VCaP (cell line): ENCODE results near the gene TGM6.
"Not testable (repeated sequence)": the region's sequence is repeated elsewhere in the genome, so short reads cannot be mapped to it uniquely, and the experiment has no call there.

Experiments used
- H3K27ac ChIP-seq: fragments of 450-650 bp; 2 replicates; pipeline ENCODE4 v1.5.1; 2017
- CTCF ChIP-seq: fragments of 450-650 bp; conservative IDR thresholded peaks from 2 replicates; pipeline ENCODE4 v1.5.1; 2017; ENCODE audit warnings: mild to moderate bottlenecking, moderate library complexity

TGM6 gene

GRCh38 chr20:2403291-2404052 is 22.8 kb downstream of the TGM6 start:
- TF ChIP-seq CTCF: no peak
- H3K27ac ChIP-seq: no peak overlapping the region

- TF ChIP-seq CTCF: no peak
- H3K27ac ChIP-seq: no peak overlapping the region
Measured at GRCh38 chr20:2405693-2406065, 25.0 kb downstream of the TGM6 start.

GRCh38 chr20:2407355-2407754 is 26.7 kb downstream of the TGM6 start:
- not testable (repeated sequence) for H3K27ac ChIP-seq

- no peak overlapping the region for H3K27ac ChIP-seq
- no peak for TF ChIP-seq CTCF
Measured at GRCh38 chr20:2408111-2408510, 27.4 kb downstream of the TGM6 start.

GRCh38 chr20:2416541-2417212 is 36.0 kb downstream of the TGM6 start:
- no peak for TF ChIP-seq CTCF
- H3K27ac ChIP-seq: peak overlapping the region; percentile 18

GRCh38 chr20:2417213-2417541 is 36.5 kb downstream of the TGM6 start:
- H3K27ac ChIP-seq: peak overlapping the region; percentile 18
- no peak for TF ChIP-seq CTCF

GRCh38 chr20:2418388-2418787 is 37.7 kb downstream of the TGM6 start:
- H3K27ac ChIP-seq: no peak overlapping the region; the same call in 1 of the 2 replicates
- no peak for TF ChIP-seq CTCF

- H3K27ac ChIP-seq: no peak overlapping the region
- no peak for TF ChIP-seq CTCF
Measured at GRCh38 chr20:2420510-2420909, 39.8 kb downstream of the TGM6 start.
